Keratinocyte (primary cell): ENCODE results near the gene NUDT2.

ENCODE experiments used
- EZH2 ChIP-seq: IDR thresholded peaks from one replicate; pipeline ENCODE4 v1.6.1; 2012; ENCODE audit warnings: inconsistent platforms, mild to moderate bottlenecking, low read length, moderate library complexity
- TF ChIP-seq, protein P1 (sequence below), 3 experiments: IDR thresholded peaks in 1 of 3; conservative IDR thresholded peaks in 1 of 3; optimal IDR thresholded peaks in 1 of 3; 2 replicates in 2 of 3; 3 replicates in 1 of 3; pipeline versions ENCODE3 to v1.5.1; 2011; ENCODE audit warnings: low read length in 3 of 3, mild to moderate bottlenecking in 3 of 3, moderate library complexity in 2 of 3, control low read depth in 1 of 3, inconsistent platforms in 1 of 3; ENCODE audit not compliant: insufficient read depth in 2 of 3; ENCODE audit errors: extremely low read depth in 1 of 3

- TF ChIP-seq, protein P1, sequence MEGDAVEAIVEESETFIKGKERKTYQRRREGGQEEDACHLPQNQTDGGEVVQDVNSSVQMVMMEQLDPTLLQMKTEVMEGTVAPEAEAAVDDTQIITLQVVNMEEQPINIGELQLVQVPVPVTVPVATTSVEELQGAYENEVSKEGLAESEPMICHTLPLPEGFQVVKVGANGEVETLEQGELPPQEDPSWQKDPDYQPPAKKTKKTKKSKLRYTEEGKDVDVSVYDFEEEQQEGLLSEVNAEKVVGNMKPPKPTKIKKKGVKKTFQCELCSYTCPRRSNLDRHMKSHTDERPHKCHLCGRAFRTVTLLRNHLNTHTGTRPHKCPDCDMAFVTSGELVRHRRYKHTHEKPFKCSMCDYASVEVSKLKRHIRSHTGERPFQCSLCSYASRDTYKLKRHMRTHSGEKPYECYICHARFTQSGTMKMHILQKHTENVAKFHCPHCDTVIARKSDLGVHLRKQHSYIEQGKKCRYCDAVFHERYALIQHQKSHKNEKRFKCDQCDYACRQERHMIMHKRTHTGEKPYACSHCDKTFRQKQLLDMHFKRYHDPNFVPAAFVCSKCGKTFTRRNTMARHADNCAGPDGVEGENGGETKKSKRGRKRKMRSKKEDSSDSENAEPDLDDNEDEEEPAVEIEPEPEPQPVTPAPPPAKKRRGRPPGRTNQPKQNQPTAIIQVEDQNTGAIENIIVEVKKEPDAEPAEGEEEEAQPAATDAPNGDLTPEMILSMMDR (optimal IDR thresholded peaks at IDR 0.05 in 1 of 3, IDR thresholded peaks at IDR 0.05 in 1 of 3, conservative IDR thresholded peaks at IDR 0.05 in 1 of 3; ENCODE audit: extremely low read depth in 1 of 3, insufficient read depth in 2 of 3, low read length in 3 of 3): no peak
- TF ChIP-seq EZH2: no peak
These were observed 41.1 kb downstream of the NUDT2 start for GRCh38 chr9:34370335-34370969.
